H9 (cell line): ENCODE results near the gene TBL3. TPM values are rescaled to one million over a fixed set of nuclear protein-coding genes. Genes with fewer than 3 reads are reported as not detected.

Experiments used
- DNase-seq: peaks from one replicate; pipeline ENCODE4 v3.0.0-alpha.2; 2017
- H2AFZ ChIP-seq: one replicate; pipeline ENCODE4 v1.6.1; 2013; ENCODE audit warnings: mild to moderate bottlenecking, low read length, control low read depth, moderate library complexity
- H2AK5ac ChIP-seq: 2 replicates; pipeline ENCODE4 v1.6.1; 2013; ENCODE audit warnings: low read length, control low read depth, mixed read lengths; ENCODE audit not compliant: insufficient read length
- H2BK120ac ChIP-seq: one replicate; pipeline ENCODE4 v1.6.1; 2013; ENCODE audit warnings: low read depth, mild to moderate bottlenecking, low read length, control low read depth, inconsistent platforms; ENCODE audit not compliant: poor library complexity, severe bottlenecking
- H2BK12ac ChIP-seq: 2 replicates; pipeline ENCODE4 v1.6.1; 2013; ENCODE audit warnings: low read length, control low read depth, mixed read lengths, low read depth; ENCODE audit not compliant: insufficient read length
- H2BK15ac ChIP-seq: 2 replicates; pipeline ENCODE4 v1.6.1; 2013; ENCODE audit warnings: low read depth, low read length, control low read depth
- H2BK20ac ChIP-seq: one replicate; pipeline ENCODE4 v1.6.1; 2013; ENCODE audit warnings: low read depth, mild to moderate bottlenecking, low read length, control low read depth, inconsistent platforms; ENCODE audit not compliant: poor library complexity, severe bottlenecking
- H2BK5ac ChIP-seq: 2 replicates; pipeline ENCODE4 v1.6.1; 2013; ENCODE audit warnings: low read length, control low read depth, mixed read lengths; ENCODE audit not compliant: insufficient read length
- H3K14ac ChIP-seq: 2 replicates; pipeline ENCODE4 v1.6.1; 2013; ENCODE audit warnings: low read length, control low read depth; ENCODE audit not compliant: insufficient read depth
- H3K18ac ChIP-seq: 2 replicates; pipeline ENCODE4 v1.6.1; 2013; ENCODE audit warnings: low read depth, mild to moderate bottlenecking, mixed read lengths, low read length, control low read depth; ENCODE audit not compliant: insufficient read length
- H3K23ac ChIP-seq: 2 replicates; pipeline ENCODE4 v1.6.1; 2013; ENCODE audit warnings: low read length, control low read depth, mixed read lengths, low read depth; ENCODE audit not compliant: insufficient read length
- H3K23me2 ChIP-seq: 2 replicates; pipeline ENCODE4 v1.6.1; 2013; ENCODE audit warnings: low read depth, mild to moderate bottlenecking, mixed read lengths, low read length, control low read depth; ENCODE audit not compliant: insufficient read length, poor library complexity, severe bottlenecking
- H3K27ac ChIP-seq: 2 replicates; pipeline ENCODE4 v1.5.1; 2013; ENCODE audit warnings: low read length, control low read depth, mixed read lengths, low read depth; ENCODE audit not compliant: insufficient read length
- H3K27me3 ChIP-seq: 2 replicates; pipeline ENCODE4 v1.6.1; 2013; ENCODE audit warnings: low read length, control low read depth, inconsistent platforms; ENCODE audit not compliant: insufficient read depth
- H3K4ac ChIP-seq: 2 replicates; pipeline ENCODE4 v1.6.1; 2013; ENCODE audit warnings: low read depth, mild to moderate bottlenecking, control low read depth, inconsistent platforms, low read length, moderate library complexity
- H3K4me1 ChIP-seq: 2 replicates; pipeline ENCODE4 v1.6.1; 2013; ENCODE audit warnings: low read length, control low read depth, inconsistent platforms; ENCODE audit not compliant: insufficient read depth
- H3K4me2 ChIP-seq: 2 replicates; pipeline ENCODE4 v1.6.1; 2013; ENCODE audit warnings: low read length, control low read depth, mixed read lengths; ENCODE audit not compliant: insufficient read length, insufficient read depth
- H3K56ac ChIP-seq: 2 replicates; pipeline ENCODE4 v1.6.1; 2013; ENCODE audit warnings: low read depth, mild to moderate bottlenecking, mixed read lengths, low read length, control low read depth; ENCODE audit not compliant: insufficient read length
- H3K79me1 ChIP-seq: 2 replicates; pipeline ENCODE4 v1.6.1; 2013; ENCODE audit warnings: low read depth, mild to moderate bottlenecking, moderate library complexity, low read length, control low read depth, inconsistent platforms; ENCODE audit not compliant: insufficient read depth, poor library complexity, severe bottlenecking
- H3K79me2 ChIP-seq: 2 replicates; pipeline ENCODE4 v1.6.1; 2013; ENCODE audit warnings: low read length, control low read depth, inconsistent platforms; ENCODE audit not compliant: insufficient read depth
- H3K9ac ChIP-seq: 2 replicates; pipeline ENCODE4 v1.6.1; 2013; ENCODE audit warnings: low read length, control low read depth, mixed read lengths; ENCODE audit not compliant: insufficient read length; ENCODE audit errors: extremely low read depth
- H3K9me3 ChIP-seq: one replicate; pipeline ENCODE4 v1.6.1; 2013; ENCODE audit warnings: low read depth, low read length, inconsistent platforms; ENCODE audit not compliant: control insufficient read depth
- H3T11ph ChIP-seq: one replicate; pipeline ENCODE4 v1.6.1; 2013; ENCODE audit warnings: mild to moderate bottlenecking, low read length, control low read depth, inconsistent platforms
- H4K20me1 ChIP-seq: one replicate; pipeline ENCODE4 v1.6.1; 2013; ENCODE audit not compliant: control insufficient read depth, insufficient read length, insufficient read depth
- H4K5ac ChIP-seq: 2 replicates; pipeline ENCODE4 v1.6.1; 2013; ENCODE audit warnings: low read depth, mild to moderate bottlenecking, mixed read lengths, low read length, control low read depth; ENCODE audit not compliant: insufficient read length
- H4K8ac ChIP-seq: replicated peaks from 2 replicates; pipeline ENCODE4 v1.6.1; 2013; ENCODE audit warnings: low read length, control low read depth, mixed read lengths, low read depth; ENCODE audit not compliant: insufficient read length
- H4K91ac ChIP-seq: 2 replicates; pipeline ENCODE4 v1.6.1; 2013; ENCODE audit warnings: low read depth, mild to moderate bottlenecking, moderate library complexity, mixed read lengths, low read length, control low read depth; ENCODE audit not compliant: insufficient read length
- H3K27ac Mint-ChIP-seq, 3 experiments: 2 replicates in 2 of 3; 3 replicates in 1 of 3; pipeline ENCODE4 v1.8.0; 2020 to 2021; ENCODE audit warnings: mixed read lengths in 3 of 3, mild to moderate bottlenecking in 1 of 3, moderate library complexity in 1 of 3
- H3K27me3 Mint-ChIP-seq: 2 replicates; pipeline ENCODE4 v1.8.0; 2021; ENCODE audit warnings: low read depth, mild to moderate bottlenecking, moderate library complexity, mixed read lengths
- H3K36me3 Mint-ChIP-seq, 3 experiments: 2 replicates in 2 of 3; 3 replicates in 1 of 3; pipeline ENCODE4 v1.8.0; 2020 to 2021; ENCODE audit warnings: low read depth in 3 of 3, mixed read lengths in 3 of 3; ENCODE audit not compliant: insufficient read depth in 1 of 3
- H3K4me1 Mint-ChIP-seq, 2 experiments: 2 replicates each; pipeline ENCODE4 v1.8.0; 2020; ENCODE audit warnings: mixed read lengths in 2 of 2
- H3K4me3 Mint-ChIP-seq, 2 experiments: 2 replicates in 1 of 2; 3 replicates in 1 of 2; pipeline ENCODE4 v1.8.0; 2020 to 2021; ENCODE audit warnings: mild to moderate bottlenecking in 2 of 2, mixed read lengths in 2 of 2, moderate library complexity in 1 of 2
- H3K9me3 Mint-ChIP-seq, 2 experiments: 2 replicates in 1 of 2; 3 replicates in 1 of 2; pipeline ENCODE4 v1.8.0; 2020; ENCODE audit warnings: mild to moderate bottlenecking in 2 of 2, mixed read lengths in 2 of 2, moderate library complexity in 1 of 2
- whole genome bisulfite sequencing: extraction: QIAGEN DNeasy Blood & Tissue Kit; methylation state at CpG from one replicate; pipeline ENCODE4 v1.1.7; 2013; ENCODE audit warnings: missing lambda C conversion rate, low lambda C conversion rate, mixed read lengths; ENCODE audit not compliant: insufficient read length; ENCODE audit errors: extremely low coverage; 5-methylcytosine and 5-hydroxymethylcytosine counted together
- total RNA-seq: library from RNA; stranded (reverse); gene quantifications from 2 replicates; pipeline ENCODE4 v1.2.1, GENCODE V29; 2021
- TF ChIP-seq, protein P1 (sequence below): fragments of 200-600 bp; sonication (generic); conservative IDR thresholded peaks from 3 replicates; pipeline ENCODE4 v1.8.0; 2021; ENCODE audit warnings: antibody characterized with exemption, mild to moderate bottlenecking

Gene TBL3
- total RNA-seq, 1 experiment from 2014 or later = 54.0 TPM

DNA sequence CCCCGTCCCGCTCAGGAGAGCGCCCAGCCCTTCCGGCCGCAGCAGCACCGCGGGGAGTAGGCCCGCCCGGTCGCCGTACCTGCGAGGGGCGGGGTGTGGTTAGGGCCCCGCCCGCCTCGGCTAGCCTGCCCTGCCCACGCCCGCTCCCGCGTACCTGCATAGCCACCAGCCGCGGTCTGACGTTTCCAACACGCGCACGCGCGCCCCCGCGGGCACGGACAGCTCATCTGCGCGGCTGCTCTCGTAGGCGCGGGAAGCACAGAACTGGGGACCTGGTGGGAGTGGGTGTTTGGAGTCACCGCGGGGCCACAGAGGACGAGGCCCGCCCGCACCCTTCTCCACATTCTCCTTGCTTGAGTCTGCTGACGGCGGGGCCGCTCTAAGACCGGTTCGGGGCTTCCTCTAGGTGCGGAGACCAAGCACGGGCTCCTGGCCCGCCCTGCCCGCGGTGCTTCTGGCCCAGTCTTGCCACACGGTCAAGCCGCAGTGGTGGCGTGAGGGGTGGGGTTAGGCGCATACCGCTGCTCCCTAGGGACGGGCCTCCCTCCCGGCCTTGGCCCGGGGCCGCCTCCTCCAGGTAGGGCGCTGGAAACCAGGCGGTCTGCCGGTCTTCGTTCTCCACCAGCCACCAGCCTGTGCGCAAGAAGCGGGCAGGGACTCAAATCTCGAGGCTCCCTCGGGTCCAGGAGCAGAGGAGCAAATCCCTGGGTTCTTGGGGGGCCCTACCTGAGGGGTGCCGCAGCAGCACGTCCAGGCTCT, 7.6 kb downstream of the TBL3 start:
- H3K4me1 Mint-ChIP-seq = peaks cover 13 to 18% of the 10 kb centered on the region in 2 experiments
- Histone ChIP-seq H3K27me3 (peaks cover 22% of the 10 kb centered on the region), H3K27ac (no peak overlapping the region), H4K91ac (no peak overlapping the region), H3K14ac (no peak overlapping the region), H2BK20ac (no peak overlapping the region), H4K5ac (no peak overlapping the region), H4K20me1 (no peaks in the 10 kb centered on the region), H3K18ac (no peak overlapping the region), H2BK5ac (no peak overlapping the region), H3K4me2 (peak overlapping the region; percentile 40), H2AK5ac (no peak overlapping the region), H3K56ac (no peak overlapping the region), H3K4ac (no peak overlapping the region), H3K4me1 (no peaks in the 10 kb centered on the region), H3K79me2 (no peaks in the 10 kb centered on the region), H3K23me2 (peaks cover 17% of the 10 kb centered on the region), H3K9me3 (no peaks in the 10 kb centered on the region), H2BK12ac (no peak overlapping the region), H2BK120ac (no peak overlapping the region), H3K23ac (no peak overlapping the region), H2BK15ac (no peak overlapping the region), H4K8ac (no peak overlapping the region), H3T11ph (no peak overlapping the region), H3K9ac (no peak overlapping the region), H2AFZ (no peak overlapping the region), H3K79me1 (no peaks in the 10 kb centered on the region)
- H3K36me3 Mint-ChIP-seq = peaks cover 10 to 23% (median 22%) of the 10 kb centered on the region in 3 experiments
- no CpG with 5 or more reads among the region's 70 CpGs for WGBS
- peaks cover 40% of the 10 kb centered on the region for H3K27me3 Mint-ChIP-seq
- DNase-seq = peak; percentile 78
- no peak overlapping the region for H3K27ac Mint-ChIP-seq
- peak overlapping the region; percentile 53 to 70 for H3K4me3 Mint-ChIP-seq
- TF ChIP-seq, protein P1, sequence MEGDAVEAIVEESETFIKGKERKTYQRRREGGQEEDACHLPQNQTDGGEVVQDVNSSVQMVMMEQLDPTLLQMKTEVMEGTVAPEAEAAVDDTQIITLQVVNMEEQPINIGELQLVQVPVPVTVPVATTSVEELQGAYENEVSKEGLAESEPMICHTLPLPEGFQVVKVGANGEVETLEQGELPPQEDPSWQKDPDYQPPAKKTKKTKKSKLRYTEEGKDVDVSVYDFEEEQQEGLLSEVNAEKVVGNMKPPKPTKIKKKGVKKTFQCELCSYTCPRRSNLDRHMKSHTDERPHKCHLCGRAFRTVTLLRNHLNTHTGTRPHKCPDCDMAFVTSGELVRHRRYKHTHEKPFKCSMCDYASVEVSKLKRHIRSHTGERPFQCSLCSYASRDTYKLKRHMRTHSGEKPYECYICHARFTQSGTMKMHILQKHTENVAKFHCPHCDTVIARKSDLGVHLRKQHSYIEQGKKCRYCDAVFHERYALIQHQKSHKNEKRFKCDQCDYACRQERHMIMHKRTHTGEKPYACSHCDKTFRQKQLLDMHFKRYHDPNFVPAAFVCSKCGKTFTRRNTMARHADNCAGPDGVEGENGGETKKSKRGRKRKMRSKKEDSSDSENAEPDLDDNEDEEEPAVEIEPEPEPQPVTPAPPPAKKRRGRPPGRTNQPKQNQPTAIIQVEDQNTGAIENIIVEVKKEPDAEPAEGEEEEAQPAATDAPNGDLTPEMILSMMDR = no peak
- H3K9me3 Mint-ChIP-seq = no peaks in the 10 kb centered on the region
